ENCODE data around the gene KCNIP3.

Gene KCNIP3

GRCh38 chr2:95285542-95285932 lies 11.6 kb upstream of the KCNIP3 start:
- no peak for DNase-seq (ENCODE audit: low spot score)
- no peak for TF ChIP-seq CTCF (IDR thresholded peaks at IDR 0.05; ENCODE audit: poor library complexity, severe bottlenecking)
- Histone ChIP-seq H3K4me1 (ENCODE audit: insufficient read depth, poor library complexity, severe bottlenecking) (no peaks in the 10 kb centered on the region), H3K4me3 (ENCODE audit: severe bottlenecking) (no peak overlapping the region), H3K36me3 (ENCODE audit: low read depth) (peaks cover 11% of the 10 kb centered on the region), H3K27ac (ENCODE audit: poor library complexity, severe bottlenecking) (no peak overlapping the region), H3K9me3 (ENCODE audit: severe bottlenecking) (no peaks in the 10 kb centered on the region), H3K27me3 (ENCODE audit: insufficient read depth, poor library complexity, severe bottlenecking) (no peaks in the 10 kb centered on the region)
- no peak for ATAC-seq (ENCODE audit: low read depth)

GRCh38 chr2:95287336-95287735 lies 9.8 kb upstream of the KCNIP3 start:
- ATAC-seq (ENCODE audit: low read depth) (no peak), DNase-seq (ENCODE audit: low spot score) (no peak)
- H3K9me3 ChIP-seq (ENCODE audit: severe bottlenecking) = no peaks in the 10 kb centered on the region
- no peak for TF ChIP-seq CTCF (IDR thresholded peaks at IDR 0.05; ENCODE audit: poor library complexity, severe bottlenecking)
- no peak overlapping the region for H3K4me3 ChIP-seq (ENCODE audit: severe bottlenecking)
- H3K27ac ChIP-seq (ENCODE audit: poor library complexity, severe bottlenecking) = no peak overlapping the region
- H3K27me3 ChIP-seq (ENCODE audit: insufficient read depth, poor library complexity, severe bottlenecking) = no peaks in the 10 kb centered on the region
- peaks cover 10% of the 10 kb centered on the region; the same call in 1 of the 2 replicates for H3K36me3 ChIP-seq (ENCODE audit: low read depth)
- H3K4me1 ChIP-seq (ENCODE audit: insufficient read depth, poor library complexity, severe bottlenecking) = no peaks in the 10 kb centered on the region

GRCh38 chr2:95287806-95288205 lies 9.3 kb upstream of the KCNIP3 start:
- ATAC-seq (ENCODE audit: low read depth) = no peak
- Histone ChIP-seq H3K27ac (ENCODE audit: poor library complexity, severe bottlenecking) (no peak overlapping the region), H3K27me3 (ENCODE audit: insufficient read depth, poor library complexity, severe bottlenecking) (no peaks in the 10 kb centered on the region), H3K9me3 (ENCODE audit: severe bottlenecking) (no peaks in the 10 kb centered on the region), H3K4me1 (ENCODE audit: insufficient read depth, poor library complexity, severe bottlenecking) (peaks cover 3% of the 10 kb centered on the region), H3K36me3 (ENCODE audit: low read depth) (peaks cover 10% of the 10 kb centered on the region; the same call in 1 of the 2 replicates), H3K4me3 (ENCODE audit: severe bottlenecking) (no peak overlapping the region)
- DNase-seq (ENCODE audit: low spot score) = no peak
- no peak for TF ChIP-seq CTCF (IDR thresholded peaks at IDR 0.05; ENCODE audit: poor library complexity, severe bottlenecking)

- no peaks in the 10 kb centered on the region for H3K27me3 ChIP-seq (ENCODE audit: insufficient read depth, poor library complexity, severe bottlenecking)
- peaks cover 4% of the 10 kb centered on the region; the same call in 1 of the 2 replicates for H3K36me3 ChIP-seq (ENCODE audit: low read depth)
- ATAC-seq (ENCODE audit: low read depth) = no peak
- no peak overlapping the region for H3K27ac ChIP-seq (ENCODE audit: poor library complexity, severe bottlenecking)
- DNase-seq (ENCODE audit: low spot score) = no peak
- no peaks in the 10 kb centered on the region for H3K9me3 ChIP-seq (ENCODE audit: severe bottlenecking)
- peaks cover 7% of the 10 kb centered on the region for H3K4me1 ChIP-seq (ENCODE audit: insufficient read depth, poor library complexity, severe bottlenecking)
- no peak for TF ChIP-seq CTCF (IDR thresholded peaks at IDR 0.05; ENCODE audit: poor library complexity, severe bottlenecking)
- H3K4me3 ChIP-seq (ENCODE audit: severe bottlenecking) = no peak overlapping the region
These were observed 7.9 kb upstream of the KCNIP3 start for GRCh38 chr2:95289253-95289652.

- no peaks in the 10 kb centered on the region for H3K9me3 ChIP-seq (ENCODE audit: severe bottlenecking)
- no peak for TF ChIP-seq CTCF (IDR thresholded peaks at IDR 0.05; ENCODE audit: poor library complexity, severe bottlenecking)
- peaks cover 7% of the 10 kb centered on the region for H3K4me1 ChIP-seq (ENCODE audit: insufficient read depth, poor library complexity, severe bottlenecking)
- H3K4me3 ChIP-seq (ENCODE audit: severe bottlenecking) = no peak overlapping the region
- DNase-seq (ENCODE audit: low spot score) (no peak), ATAC-seq (ENCODE audit: low read depth) (no peak)
- no peak overlapping the region for H3K27ac ChIP-seq (ENCODE audit: poor library complexity, severe bottlenecking)
- H3K27me3 ChIP-seq (ENCODE audit: insufficient read depth, poor library complexity, severe bottlenecking) = no peaks in the 10 kb centered on the region
- peaks cover 4% of the 10 kb centered on the region; the same call in 1 of the 2 replicates for H3K36me3 ChIP-seq (ENCODE audit: low read depth)
These were observed 5.9 kb upstream of the KCNIP3 start for GRCh38 chr2:95291222-95291621.
